Measurements from ENCODE around the gene PRXL2B.
"Not testable (repeated sequence)": the region's sequence is repeated elsewhere in the genome, so short reads cannot be mapped to it uniquely, and the experiment has no call there.

The PRXL2B gene

GRCh38 chr1:2564006-2564814 is 22.4 kb upstream of the PRXL2B start:
- no peak for DNase-seq (ENCODE audit: low read depth in 2 of 3, low spot score in 2 of 3)

GRCh38 chr1:2564815-2565374 is 21.7 kb upstream of the PRXL2B start:
- no peak for DNase-seq (ENCODE audit: low read depth in 2 of 3, low spot score in 2 of 3)

- no peak for DNase-seq (ENCODE audit: low read depth in 2 of 3, low spot score in 2 of 3)
Measured at GRCh38 chr1:2566101-2567045, 20.2 kb upstream of the PRXL2B start.

- DNase-seq (ENCODE audit: low read depth in 2 of 3, low spot score in 2 of 3) = no peak
Measured at GRCh38 chr1:2567083-2567679, 19.4 kb upstream of the PRXL2B start.

GRCh38 chr1:2568187-2568816 is 18.3 kb upstream of the PRXL2B start:
- DNase-seq (ENCODE audit: low read depth in 2 of 3, low spot score in 2 of 3) = not testable (repeated sequence)

- DNase-seq (ENCODE audit: low read depth in 2 of 3, low spot score in 2 of 3) = no peak
Measured at GRCh38 chr1:2569060-2569459, 17.5 kb upstream of the PRXL2B start.

GRCh38 chr1:2569703-2570102 is 16.9 kb upstream of the PRXL2B start:
- not testable (repeated sequence) for DNase-seq (ENCODE audit: low read depth in 2 of 3, low spot score in 2 of 3)

- no peak for DNase-seq (ENCODE audit: low read depth in 2 of 3, low spot score in 2 of 3)
Measured at GRCh38 chr1:2570332-2570731, 16.2 kb upstream of the PRXL2B start.

GRCh38 chr1:2571348-2571747 is 15.2 kb upstream of the PRXL2B start:
- no peak for DNase-seq (ENCODE audit: low read depth in 2 of 3, low spot score in 2 of 3)

- DNase-seq (ENCODE audit: low read depth in 2 of 3, low spot score in 2 of 3) = no peak
Measured at GRCh38 chr1:2573250-2573920, 13.2 kb upstream of the PRXL2B start.

GRCh38 chr1:2574350-2574749 is 12.2 kb upstream of the PRXL2B start:
- no peak for DNase-seq (ENCODE audit: low read depth in 2 of 3, low spot score in 2 of 3)

- DNase-seq (ENCODE audit: low read depth in 2 of 3, low spot score in 2 of 3) = no peak
Measured at GRCh38 chr1:2575801-2576663, 10.5 kb upstream of the PRXL2B start.

GRCh38 chr1:2577565-2578075 is 9.0 kb upstream of the PRXL2B start:
- peak in 2 of 3 experiments; percentile 23 to 32 for DNase-seq (ENCODE audit: low read depth in 2 of 3, low spot score in 2 of 3)

GRCh38 chr1:2578758-2579118 is 7.8 kb upstream of the PRXL2B start:
- DNase-seq (ENCODE audit: low read depth in 2 of 3, low spot score in 2 of 3) = no peak

- DNase-seq (ENCODE audit: low read depth in 2 of 3, low spot score in 2 of 3) = no peak
Measured at GRCh38 chr1:2580691-2581090, 5.9 kb upstream of the PRXL2B start.

GRCh38 chr1:2582391-2582790 is 4.2 kb upstream of the PRXL2B start:
- no peak for DNase-seq (ENCODE audit: low read depth in 2 of 3, low spot score in 2 of 3)

GRCh38 chr1:2583331-2583791 is 3.2 kb upstream of the PRXL2B start:
- no peak for DNase-seq (ENCODE audit: low read depth in 2 of 3, low spot score in 2 of 3)

- DNase-seq (ENCODE audit: low read depth in 2 of 3, low spot score in 2 of 3) = no peak
Measured at GRCh38 chr1:2583871-2584351, 2.7 kb upstream of the PRXL2B start.
